SJCRH30 (cell line): Measurements from ENCODE around the gene IL22RA1. TPM values are rescaled to one million over a fixed set of nuclear protein-coding genes. Genes with fewer than 3 reads are reported as not detected.

Experiments
- DNase-seq, 2 experiments: peaks; one replicate each; pipeline ENCODE4 v3.0.0-alpha.2; 2015 to 2020
- H3K27ac ChIP-seq: fragments of 250-450 bp; sonication (Bioruptor Pico); 2 replicates; pipeline ENCODE4 v1.5.1; 2020; ENCODE audit warnings: mild to moderate bottlenecking, moderate library complexity
- H3K27me3 ChIP-seq: fragments of 250-450 bp; sonication (Bioruptor Pico); 2 replicates; pipeline ENCODE4 v1.5.1; 2020; ENCODE audit warnings: mild to moderate bottlenecking, moderate library complexity
- H3K36me3 ChIP-seq: fragments of 250-450 bp; sonication (Bioruptor Pico); 2 replicates; pipeline ENCODE4 v1.5.1; 2020; ENCODE audit warnings: mild to moderate bottlenecking, moderate library complexity
- H3K4me1 ChIP-seq: fragments of 250-450 bp; sonication (Bioruptor Pico); 2 replicates; pipeline ENCODE4 v1.5.1; 2020; ENCODE audit warnings: mild to moderate bottlenecking, moderate library complexity
- H3K4me3 ChIP-seq: fragments of 250-450 bp; sonication (Bioruptor Pico); 2 replicates; pipeline ENCODE4 v1.5.1; 2020; ENCODE audit warnings: mild to moderate bottlenecking, moderate library complexity
- H3K9me3 ChIP-seq: fragments of 250-450 bp; sonication (Bioruptor Pico); replicated peaks from 2 replicates; pipeline ENCODE4 v1.5.1; 2020; ENCODE audit warnings: mild to moderate bottlenecking, moderate library complexity
- total RNA-seq: library from RNA; depleted of rRNA; stranded (reverse); fragments of >200 nt; shearing (Covaris generic); gene quantifications from 2 replicates; pipeline ENCODE4 v1.2.3, GENCODE V29; 2014; rRNA removed

Gene IL22RA1
- total RNA-seq, 1 experiment from 2014 or later: not detected

GRCh38 chr1:24075946-24076345, 67.0 kb downstream of the IL22RA1 start:
- Histone ChIP-seq H3K27ac (no peak overlapping the region), H3K27me3 (peaks cover 25% of the 10 kb centered on the region), H3K4me1 (no peaks in the 10 kb centered on the region), H3K36me3 (no peaks in the 10 kb centered on the region), H3K4me3 (no peak overlapping the region), H3K9me3 (no peaks in the 10 kb centered on the region)
- DNase-seq: no peak

GRCh38 chr1:24075590-24075854, 67.4 kb downstream of the IL22RA1 start:
- DNase-seq: no peak
- Histone ChIP-seq H3K36me3 (no peaks in the 10 kb centered on the region), H3K9me3 (no peaks in the 10 kb centered on the region), H3K4me1 (no peaks in the 10 kb centered on the region), H3K4me3 (no peak overlapping the region), H3K27me3 (peaks cover 25% of the 10 kb centered on the region), H3K27ac (no peak overlapping the region)

- Histone ChIP-seq H3K4me3 (no peak overlapping the region), H3K4me1 (no peaks in the 10 kb centered on the region), H3K27me3 (peaks cover 25% of the 10 kb centered on the region), H3K9me3 (no peaks in the 10 kb centered on the region), H3K27ac (no peak overlapping the region), H3K36me3 (no peaks in the 10 kb centered on the region)
- DNase-seq: no peak
Measured at GRCh38 chr1:24074817-24075589, 67.9 kb downstream of the IL22RA1 start.

- Histone ChIP-seq H3K36me3 (no peaks in the 10 kb centered on the region), H3K4me3 (no peak overlapping the region), H3K4me1 (no peaks in the 10 kb centered on the region), H3K27ac (no peak overlapping the region), H3K9me3 (no peaks in the 10 kb centered on the region), H3K27me3 (peaks cover 25% of the 10 kb centered on the region)
- no peak for DNase-seq
Measured at GRCh38 chr1:24074196-24074595, 68.7 kb downstream of the IL22RA1 start.

GRCh38 chr1:24071941-24072340, 71.0 kb downstream of the IL22RA1 start:
- no peaks in the 10 kb centered on the region for H3K4me1 ChIP-seq
- no peak overlapping the region for H3K4me3 ChIP-seq
- peaks cover 17% of the 10 kb centered on the region for H3K27me3 ChIP-seq
- H3K36me3 ChIP-seq: no peaks in the 10 kb centered on the region
- no peaks in the 10 kb centered on the region for H3K9me3 ChIP-seq
- H3K27ac ChIP-seq: no peak overlapping the region
- DNase-seq: no peak

GRCh38 chr1:24070821-24071393, 72.0 kb downstream of the IL22RA1 start:
- H3K27ac ChIP-seq: no peak overlapping the region
- H3K9me3 ChIP-seq: no peaks in the 10 kb centered on the region
- no peak overlapping the region for H3K4me3 ChIP-seq
- peaks cover 17% of the 10 kb centered on the region for H3K27me3 ChIP-seq
- DNase-seq: peak; percentile 77 to 89
- H3K36me3 ChIP-seq: no peaks in the 10 kb centered on the region
- no peaks in the 10 kb centered on the region for H3K4me1 ChIP-seq

- no peak for DNase-seq
- Histone ChIP-seq H3K9me3 (no peaks in the 10 kb centered on the region), H3K36me3 (no peaks in the 10 kb centered on the region), H3K27me3 (peaks cover 16% of the 10 kb centered on the region), H3K4me1 (no peaks in the 10 kb centered on the region), H3K27ac (no peak overlapping the region), H3K4me3 (no peak overlapping the region)
Measured at GRCh38 chr1:24069817-24070216, 73.1 kb downstream of the IL22RA1 start.

Other genes with a start within 250 kb of the IL22RA1 start
- gene CNR2, start 229.8 kb downstream of the IL22RA1 start, total RNA-seq: not detected in 2 replicates
- 131 and 145 TPM in 2 replicates for gene PNRC2, start 183.3 kb downstream of the IL22RA1 start, total RNA-seq
- 195 and 245 TPM in 2 replicates for gene SRSF10, start 162.8 kb downstream of the IL22RA1 start, total RNA-seq
- gene MYOM3, start 31.0 kb downstream of the IL22RA1 start, total RNA-seq: 0.03 TPM in 1 of 2 replicates, not detected in the other
- not detected in 2 replicates for gene IFNLR1, start 44.1 kb upstream of the IL22RA1 start, total RNA-seq
- not detected in 2 replicates for gene GRHL3, start 176.2 kb upstream of the IL22RA1 start, total RNA-seq